Keratinocyte (primary cell): Measurements from ENCODE around the gene SSNA1.

Experiments
- CTCF ChIP-seq, 3 experiments: IDR thresholded peaks in 1 of 3; conservative IDR thresholded peaks in 1 of 3; optimal IDR thresholded peaks in 1 of 3; 2 replicates in 2 of 3; 3 replicates in 1 of 3; pipeline versions ENCODE3 to v1.5.1; 2011; ENCODE audit warnings: low read length in 3 of 3, mild to moderate bottlenecking in 3 of 3, moderate library complexity in 2 of 3, control low read depth in 1 of 3, inconsistent platforms in 1 of 3; ENCODE audit not compliant: insufficient read depth in 2 of 3; ENCODE audit errors: extremely low read depth in 1 of 3
- EZH2 ChIP-seq: IDR thresholded peaks from one replicate; pipeline ENCODE4 v1.6.1; 2012; ENCODE audit warnings: inconsistent platforms, mild to moderate bottlenecking, low read length, moderate library complexity

- TF ChIP-seq CTCF (optimal IDR thresholded peaks at IDR 0.05 in 1 of 3, IDR thresholded peaks at IDR 0.05 in 1 of 3, conservative IDR thresholded peaks at IDR 0.05 in 1 of 3; ENCODE audit: extremely low read depth in 1 of 3, insufficient read depth in 2 of 3, low read length in 3 of 3), result no peak
- no peak for TF ChIP-seq EZH2
Measured at GRCh38 chr9:137193771-137194170, 5.3 kb downstream of the SSNA1 start.
